Measurements from ENCODE around the gene ZNF341. TPM values are rescaled to one million over a fixed set of nuclear protein-coding genes. Genes with fewer than 3 reads are reported as not detected.

The ZNF341 gene
- total RNA-seq, 1 donor, result 1.1 TPM

DNA sequence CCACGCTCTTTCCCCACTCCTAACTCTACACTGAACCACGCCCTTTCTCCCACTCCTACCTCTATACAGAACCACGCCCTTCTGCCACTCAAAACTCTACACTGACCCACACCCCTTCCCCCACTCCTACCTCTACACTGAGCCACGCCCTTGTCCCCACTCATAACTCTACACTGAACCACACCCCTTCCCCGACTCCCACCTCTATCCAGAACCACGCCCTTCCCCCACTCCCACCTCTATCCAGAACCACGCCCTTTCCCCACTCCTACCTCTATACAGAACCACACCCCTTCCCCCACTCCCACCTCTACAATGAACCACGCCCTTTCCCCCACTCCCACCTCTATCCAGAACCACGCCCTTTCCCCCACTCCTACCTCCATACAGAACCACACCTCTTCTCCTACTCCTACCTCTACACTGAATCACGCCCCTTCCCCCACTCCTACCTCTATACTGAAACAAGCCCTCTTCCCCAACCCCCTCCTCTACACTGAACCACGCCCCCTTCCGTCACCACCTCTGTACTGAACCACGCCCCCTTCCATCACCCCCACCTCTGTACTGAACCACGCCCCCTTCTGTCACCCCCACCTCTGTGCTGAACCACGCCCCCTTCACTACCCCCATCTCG is 21.8 kb upstream of the ZNF341 start:
- H3K27ac ChIP-seq (ENCODE audit: low read depth, low read length), result no peak overlapping the region
- no peak overlapping the region for H3K4me3 ChIP-seq (ENCODE audit: insufficient read depth, low read length)
- H3K36me3 ChIP-seq (ENCODE audit: insufficient read depth, low read length), result peaks cover 18% of the 10 kb centered on the region
- TF ChIP-seq, protein P1, sequence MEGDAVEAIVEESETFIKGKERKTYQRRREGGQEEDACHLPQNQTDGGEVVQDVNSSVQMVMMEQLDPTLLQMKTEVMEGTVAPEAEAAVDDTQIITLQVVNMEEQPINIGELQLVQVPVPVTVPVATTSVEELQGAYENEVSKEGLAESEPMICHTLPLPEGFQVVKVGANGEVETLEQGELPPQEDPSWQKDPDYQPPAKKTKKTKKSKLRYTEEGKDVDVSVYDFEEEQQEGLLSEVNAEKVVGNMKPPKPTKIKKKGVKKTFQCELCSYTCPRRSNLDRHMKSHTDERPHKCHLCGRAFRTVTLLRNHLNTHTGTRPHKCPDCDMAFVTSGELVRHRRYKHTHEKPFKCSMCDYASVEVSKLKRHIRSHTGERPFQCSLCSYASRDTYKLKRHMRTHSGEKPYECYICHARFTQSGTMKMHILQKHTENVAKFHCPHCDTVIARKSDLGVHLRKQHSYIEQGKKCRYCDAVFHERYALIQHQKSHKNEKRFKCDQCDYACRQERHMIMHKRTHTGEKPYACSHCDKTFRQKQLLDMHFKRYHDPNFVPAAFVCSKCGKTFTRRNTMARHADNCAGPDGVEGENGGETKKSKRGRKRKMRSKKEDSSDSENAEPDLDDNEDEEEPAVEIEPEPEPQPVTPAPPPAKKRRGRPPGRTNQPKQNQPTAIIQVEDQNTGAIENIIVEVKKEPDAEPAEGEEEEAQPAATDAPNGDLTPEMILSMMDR (IDR thresholded peaks at IDR 0.05; ENCODE audit: extremely low read depth, low read depth, low read length), result no peak
- no peaks in the 10 kb centered on the region for H3K9me3 ChIP-seq (ENCODE audit: low read depth, low read length)
- no peak overlapping the region for H3K4me2 ChIP-seq (ENCODE audit: insufficient read depth, low read length)
- H3K4me1 ChIP-seq (ENCODE audit: insufficient read depth, low read length), result no peaks in the 10 kb centered on the region
- DNase-seq (ENCODE audit: insufficient read length, low spot score, missing footprints), result no peak
- no peak overlapping the region for H2AFZ ChIP-seq (ENCODE audit: low read length)
- H4K20me1 ChIP-seq (ENCODE audit: insufficient read depth, low read length), result no peaks in the 10 kb centered on the region
- H3K27me3 ChIP-seq (ENCODE audit: insufficient read depth, low read length), result no peaks in the 10 kb centered on the region
- H3K79me2 ChIP-seq (ENCODE audit: insufficient read depth, low read length), result no peaks in the 10 kb centered on the region

DNA sequence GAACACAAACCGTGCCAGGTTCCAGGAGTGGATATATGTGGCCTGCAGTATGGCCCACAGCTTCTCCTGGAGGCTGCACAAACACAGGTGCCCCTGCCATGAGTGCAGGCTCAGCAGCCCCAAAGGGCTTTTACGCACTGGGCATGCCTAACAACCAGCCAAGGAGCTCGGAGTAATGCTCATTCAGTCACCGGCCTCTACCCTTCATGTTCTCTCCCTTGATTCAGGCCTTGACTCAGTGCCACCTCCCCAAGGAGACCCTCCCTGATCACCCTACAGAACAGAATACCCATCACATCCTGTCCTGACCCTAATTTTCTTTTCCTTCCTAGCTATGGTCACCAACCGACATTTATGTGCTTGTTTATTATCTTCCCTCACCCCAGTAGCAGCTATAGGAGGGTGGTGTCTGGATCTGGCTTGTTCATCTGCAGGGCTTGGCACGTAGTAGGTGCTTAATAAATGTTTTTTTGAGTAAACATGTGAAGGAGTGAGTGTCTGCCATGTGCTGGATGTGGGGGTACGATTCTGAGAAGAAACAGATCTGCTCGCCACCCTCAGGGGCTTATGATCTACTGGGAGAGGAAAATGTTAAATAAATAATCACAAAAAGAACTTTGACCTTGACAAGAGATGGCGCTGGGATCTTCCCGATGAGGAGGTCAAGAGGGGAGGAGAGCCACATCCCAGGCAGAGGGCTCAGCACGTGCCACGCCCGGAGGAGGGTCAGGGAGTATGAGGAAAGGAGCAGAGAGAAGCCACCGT is 20.9 kb upstream of the ZNF341 start:
- H3K27me3 ChIP-seq (ENCODE audit: insufficient read depth, low read length), result no peaks in the 10 kb centered on the region
- no peak overlapping the region for H3K4me2 ChIP-seq (ENCODE audit: insufficient read depth, low read length)
- H3K4me3 ChIP-seq (ENCODE audit: insufficient read depth, low read length), result no peak overlapping the region
- no peak overlapping the region for H3K27ac ChIP-seq (ENCODE audit: low read depth, low read length)
- no peak overlapping the region for H2AFZ ChIP-seq (ENCODE audit: low read length)
- TF ChIP-seq, protein P1 (IDR thresholded peaks at IDR 0.05; ENCODE audit: extremely low read depth, low read depth, low read length), result no peak
- H3K79me2 ChIP-seq (ENCODE audit: insufficient read depth, low read length), result no peaks in the 10 kb centered on the region
- H3K4me1 ChIP-seq (ENCODE audit: insufficient read depth, low read length), result no peaks in the 10 kb centered on the region
- peaks cover 18% of the 10 kb centered on the region for H3K36me3 ChIP-seq (ENCODE audit: insufficient read depth, low read length)
- no peaks in the 10 kb centered on the region for H4K20me1 ChIP-seq (ENCODE audit: insufficient read depth, low read length)
- no peaks in the 10 kb centered on the region for H3K9me3 ChIP-seq (ENCODE audit: low read depth, low read length)
- peak; percentile 39 for DNase-seq (ENCODE audit: insufficient read length, low spot score, missing footprints)

DNA sequence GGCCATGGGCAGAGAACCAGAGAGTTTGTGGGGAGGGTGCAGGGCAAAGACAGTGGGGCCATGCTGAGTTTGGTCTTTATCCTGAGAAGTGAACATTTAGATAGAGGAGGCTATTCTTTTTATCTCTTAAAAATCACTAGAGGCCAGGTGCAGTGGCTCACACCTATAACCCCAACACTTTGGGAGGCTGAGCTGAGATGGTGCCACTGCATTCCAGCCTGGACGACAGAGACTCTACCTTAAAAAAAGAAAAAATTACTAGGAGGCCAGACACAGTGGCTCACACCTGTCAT is 20.4 kb upstream of the ZNF341 start:
- no peaks in the 10 kb centered on the region for H4K20me1 ChIP-seq (ENCODE audit: insufficient read depth, low read length)
- no peaks in the 10 kb centered on the region for H3K4me1 ChIP-seq (ENCODE audit: insufficient read depth, low read length)
- H3K36me3 ChIP-seq (ENCODE audit: insufficient read depth, low read length), result peaks cover 18% of the 10 kb centered on the region
- H3K9me3 ChIP-seq (ENCODE audit: low read depth, low read length), result no peaks in the 10 kb centered on the region
- peak; percentile 27 for DNase-seq (ENCODE audit: insufficient read length, low spot score, missing footprints)
- H3K27ac ChIP-seq (ENCODE audit: low read depth, low read length), result no peak overlapping the region
- no peak overlapping the region for H2AFZ ChIP-seq (ENCODE audit: low read length)
- TF ChIP-seq, protein P1 (IDR thresholded peaks at IDR 0.05; ENCODE audit: extremely low read depth, low read depth, low read length), result no peak
- no peaks in the 10 kb centered on the region for H3K27me3 ChIP-seq (ENCODE audit: insufficient read depth, low read length)
- no peak overlapping the region for H3K4me2 ChIP-seq (ENCODE audit: insufficient read depth, low read length)
- no peak overlapping the region for H3K4me3 ChIP-seq (ENCODE audit: insufficient read depth, low read length)
- H3K79me2 ChIP-seq (ENCODE audit: insufficient read depth, low read length), result no peaks in the 10 kb centered on the region

DNA sequence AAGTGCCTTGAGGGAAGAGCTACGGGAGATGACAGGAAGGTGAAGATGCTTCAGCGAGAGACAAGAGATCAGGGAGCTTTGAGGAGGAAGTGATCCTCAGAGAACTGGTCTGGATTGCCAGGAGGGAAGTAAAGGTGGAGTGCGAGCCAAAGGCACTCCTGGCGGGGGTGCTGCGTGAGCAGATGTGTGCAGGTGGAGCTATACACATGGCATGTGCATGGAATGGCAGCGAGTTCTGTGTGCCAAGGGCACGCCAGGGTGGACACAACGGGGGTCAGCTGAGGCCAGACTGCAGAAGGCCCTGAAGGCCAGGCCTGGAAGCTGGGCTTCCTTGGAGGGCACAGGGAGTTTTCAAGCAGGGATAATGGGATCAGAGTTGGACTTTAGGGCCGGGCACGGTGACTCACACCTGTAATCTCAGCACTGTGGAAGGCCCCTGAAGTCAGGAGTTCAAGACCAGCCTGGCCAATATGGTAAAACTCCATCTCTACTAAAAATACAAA is 17.9 kb upstream of the ZNF341 start:
- no peaks in the 10 kb centered on the region for H3K79me2 ChIP-seq (ENCODE audit: insufficient read depth, low read length)
- no peak overlapping the region for H3K4me3 ChIP-seq (ENCODE audit: insufficient read depth, low read length)
- H4K20me1 ChIP-seq (ENCODE audit: insufficient read depth, low read length), result no peaks in the 10 kb centered on the region
- H3K36me3 ChIP-seq (ENCODE audit: insufficient read depth, low read length), result peaks cover 12% of the 10 kb centered on the region
- no peak for DNase-seq (ENCODE audit: insufficient read length, low spot score, missing footprints)
- H3K27me3 ChIP-seq (ENCODE audit: insufficient read depth, low read length), result no peaks in the 10 kb centered on the region
- no peak overlapping the region for H3K4me2 ChIP-seq (ENCODE audit: insufficient read depth, low read length)
- H2AFZ ChIP-seq (ENCODE audit: low read length), result no peak overlapping the region
- no peak overlapping the region for H3K27ac ChIP-seq (ENCODE audit: low read depth, low read length)
- no peaks in the 10 kb centered on the region for H3K9me3 ChIP-seq (ENCODE audit: low read depth, low read length)
- H3K4me1 ChIP-seq (ENCODE audit: insufficient read depth, low read length), result no peaks in the 10 kb centered on the region
- TF ChIP-seq, protein P1 (IDR thresholded peaks at IDR 0.05; ENCODE audit: extremely low read depth, low read depth, low read length), result no peak
